Inflammatory macrophage treated with lipopolysaccharide for 4 hours (primary cell): ENCODE data around the gene TMEM236.

ENCODE experiments used
- DNase-seq: peaks from one replicate; pipeline ENCODE4 v3.0.0-alpha.2; 2020

TMEM236 gene

GRCh38 chr10:17788646-17789045 is 36.6 kb downstream of the TMEM236 start:
- no peak for DNase-seq

GRCh38 chr10:17789396-17789795 is 37.4 kb downstream of the TMEM236 start:
- no peak for DNase-seq

GRCh38 chr10:17790651-17791050 is 38.6 kb downstream of the TMEM236 start:
- DNase-seq = peak; percentile 81

- DNase-seq = no peak
Observed at GRCh38 chr10:17792991-17793390, 41.0 kb downstream of the TMEM236 start.

GRCh38 chr10:17793823-17794644 is 42.0 kb downstream of the TMEM236 start:
- no peak for DNase-seq

GRCh38 chr10:17795083-17795482 is 43.1 kb downstream of the TMEM236 start:
- DNase-seq = no peak

- DNase-seq = no peak
Observed at GRCh38 chr10:17795813-17796594, 44.0 kb downstream of the TMEM236 start.

- no peak for DNase-seq
Observed at GRCh38 chr10:17801507-17801906, 49.5 kb downstream of the TMEM236 start.

GRCh38 chr10:17802350-17802749 is 50.3 kb downstream of the TMEM236 start:
- DNase-seq = no peak

- peak; percentile 85 for DNase-seq
Observed at GRCh38 chr10:17802976-17803375, 51.0 kb downstream of the TMEM236 start.

GRCh38 chr10:17805330-17805729 is 53.3 kb downstream of the TMEM236 start:
- peak; percentile 39 for DNase-seq

GRCh38 chr10:17805921-17806577 is 54.0 kb downstream of the TMEM236 start:
- no peak for DNase-seq

GRCh38 chr10:17808971-17809841 is 57.2 kb downstream of the TMEM236 start, which contains the start of gene MRC1:
Gene MRC1 (plus strand): TSS chr10:17809348. CDS start chr10:17809466, 118 bp downstream.
- DNase-seq = peak; percentile 46

- peak; percentile 82 for DNase-seq
Observed at GRCh38 chr10:17811146-17811865, 59.3 kb downstream of the TMEM236 start.

- peak; percentile 74 for DNase-seq
Observed at GRCh38 chr10:17814973-17815372, 63.0 kb downstream of the TMEM236 start.

- DNase-seq = peak; percentile 68
Observed at GRCh38 chr10:17816199-17816598, 64.2 kb downstream of the TMEM236 start.

GRCh38 chr10:17817316-17817715 is 65.3 kb downstream of the TMEM236 start:
- DNase-seq = no peak

- no peak for DNase-seq
Observed at GRCh38 chr10:17817790-17818189, 65.8 kb downstream of the TMEM236 start.

- peak; percentile 56 for DNase-seq
Observed at GRCh38 chr10:17819836-17820235, 67.8 kb downstream of the TMEM236 start.

GRCh38 chr10:17820943-17821342 is 68.9 kb downstream of the TMEM236 start:
- DNase-seq = no peak

- DNase-seq = peak; percentile 54
Observed at GRCh38 chr10:17821893-17822292, 69.9 kb downstream of the TMEM236 start.

GRCh38 chr10:17831341-17831740 is 79.3 kb downstream of the TMEM236 start:
- DNase-seq = peak; percentile 95
